ENCODE data around the gene MACC1.

The MACC1 gene

GRCh38 chr7:20249920-20250319 is 32.7 kb upstream of the MACC1 start:
- H3K27ac ChIP-seq (ENCODE audit: low read depth, low read length), result no peak overlapping the region
- H3K4me3 ChIP-seq (ENCODE audit: low read depth, low read length), result no peak overlapping the region
- no peak overlapping the region for H4K8ac ChIP-seq (ENCODE audit: low read depth, low read length)
- no CpG with 5 or more reads among the region's 1 CpG for WGBS (ENCODE audit: extremely low coverage, insufficient coverage, insufficient read length)
- no peak overlapping the region for H2BK120ac ChIP-seq (ENCODE audit: insufficient read depth, low read length, poor library complexity)
- no peak overlapping the region for H2BK12ac ChIP-seq (ENCODE audit: low read length)
- no peak overlapping the region for H2BK5ac ChIP-seq (ENCODE audit: low read depth, low read length, poor library complexity)
- H3K23ac ChIP-seq (ENCODE audit: low read length), result no peak overlapping the region
- no peaks in the 10 kb centered on the region for H3K4me1 ChIP-seq (ENCODE audit: control insufficient read depth in 1 of 2, insufficient read depth in 2 of 2, low read length in 2 of 2)
- no peak overlapping the region for H3K18ac ChIP-seq (ENCODE audit: low read length)
- no peak overlapping the region for H3K4ac ChIP-seq (ENCODE audit: low read depth, low read length)
- no peak overlapping the region for H3K9ac ChIP-seq (ENCODE audit: low read length)
- H3K79me1 ChIP-seq (ENCODE audit: low read length), result no peaks in the 10 kb centered on the region
- no peak overlapping the region for H2AK5ac ChIP-seq (ENCODE audit: low read length)
- H3K27me3 ChIP-seq (ENCODE audit: insufficient read depth, low read length), result no peaks in the 10 kb centered on the region
- no peaks in the 10 kb centered on the region for H3K79me2 ChIP-seq (ENCODE audit: control insufficient read depth, insufficient read depth, low read length, poor library complexity)
- no peak overlapping the region for H2AFZ ChIP-seq (ENCODE audit: insufficient read depth, low read length, poor library complexity)
- no peak overlapping the region for H3K14ac ChIP-seq (ENCODE audit: low read length)
- H3K36me3 ChIP-seq (ENCODE audit: control insufficient read depth in 1 of 2, insufficient read depth in 2 of 2, low read length in 2 of 2), result no peaks in the 10 kb centered on the region
- DNase-seq, result no peak
- H4K91ac ChIP-seq (ENCODE audit: low read depth, low read length), result no peak overlapping the region
- H4K12ac ChIP-seq (ENCODE audit: low read depth, low read length), result no peak overlapping the region
- no peaks in the 10 kb centered on the region for H3K9me3 ChIP-seq (ENCODE audit: insufficient read depth, low read depth, low read length)
- H3K4me2 ChIP-seq (ENCODE audit: low read length), result no peak overlapping the region

GRCh38 chr7:20249376-20249775 is 32.2 kb upstream of the MACC1 start:
- Histone ChIP-seq H3K9ac (ENCODE audit: low read length) (no peak overlapping the region), H3K4me1 (ENCODE audit: control insufficient read depth in 1 of 2, insufficient read depth in 2 of 2, low read length in 2 of 2) (no peaks in the 10 kb centered on the region), H3K27me3 (ENCODE audit: insufficient read depth, low read length) (no peaks in the 10 kb centered on the region), H3K23ac (ENCODE audit: low read length) (no peak overlapping the region), H3K9me3 (ENCODE audit: insufficient read depth, low read depth, low read length) (no peaks in the 10 kb centered on the region), H3K27ac (ENCODE audit: low read depth, low read length) (no peak overlapping the region), H3K36me3 (ENCODE audit: control insufficient read depth in 1 of 2, insufficient read depth in 2 of 2, low read length in 2 of 2) (no peaks in the 10 kb centered on the region), H3K18ac (ENCODE audit: low read length) (no peak overlapping the region), H2AFZ (ENCODE audit: insufficient read depth, low read length, poor library complexity) (no peak overlapping the region), H3K79me2 (ENCODE audit: control insufficient read depth, insufficient read depth, low read length, poor library complexity) (no peaks in the 10 kb centered on the region), H3K4me3 (ENCODE audit: low read depth, low read length) (no peak overlapping the region), H2BK5ac (ENCODE audit: low read depth, low read length, poor library complexity) (no peak overlapping the region), H3K4ac (ENCODE audit: low read depth, low read length) (no peak overlapping the region), H2BK12ac (ENCODE audit: low read length) (no peak overlapping the region), H3K14ac (ENCODE audit: low read length) (no peak overlapping the region), H4K8ac (ENCODE audit: low read depth, low read length) (no peak overlapping the region), H2BK120ac (ENCODE audit: insufficient read depth, low read length, poor library complexity) (no peak overlapping the region), H3K4me2 (ENCODE audit: low read length) (no peak overlapping the region), H4K91ac (ENCODE audit: low read depth, low read length) (no peak overlapping the region), H3K79me1 (ENCODE audit: low read length) (no peaks in the 10 kb centered on the region), H4K12ac (ENCODE audit: low read depth, low read length) (no peak overlapping the region), H2AK5ac (ENCODE audit: low read length) (no peak overlapping the region)
- DNase-seq, result no peak
- WGBS (ENCODE audit: extremely low coverage, insufficient coverage, insufficient read length), result no CpG with 5 or more reads among the region's 4 CpGs

GRCh38 chr7:20246236-20246635 is 29.1 kb upstream of the MACC1 start:
- no peaks in the 10 kb centered on the region for H3K9me3 ChIP-seq (ENCODE audit: insufficient read depth, low read depth, low read length)
- no peak overlapping the region for H2BK120ac ChIP-seq (ENCODE audit: insufficient read depth, low read length, poor library complexity)
- no peak overlapping the region for H3K4me3 ChIP-seq (ENCODE audit: low read depth, low read length)
- no peak overlapping the region for H3K23ac ChIP-seq (ENCODE audit: low read length)
- no peaks in the 10 kb centered on the region for H3K79me2 ChIP-seq (ENCODE audit: control insufficient read depth, insufficient read depth, low read length, poor library complexity)
- no peak overlapping the region for H3K4me2 ChIP-seq (ENCODE audit: low read length)
- no peak overlapping the region for H3K4ac ChIP-seq (ENCODE audit: low read depth, low read length)
- H4K8ac ChIP-seq (ENCODE audit: low read depth, low read length), result no peak overlapping the region
- no peaks in the 10 kb centered on the region for H3K36me3 ChIP-seq (ENCODE audit: control insufficient read depth in 1 of 2, insufficient read depth in 2 of 2, low read length in 2 of 2)
- H2BK5ac ChIP-seq (ENCODE audit: low read depth, low read length, poor library complexity), result no peak overlapping the region
- no peak for DNase-seq
- H2BK12ac ChIP-seq (ENCODE audit: low read length), result no peak overlapping the region
- H2AK5ac ChIP-seq (ENCODE audit: low read length), result no peak overlapping the region
- H3K14ac ChIP-seq (ENCODE audit: low read length), result no peak overlapping the region
- H3K18ac ChIP-seq (ENCODE audit: low read length), result no peak overlapping the region
- no peak overlapping the region for H3K27ac ChIP-seq (ENCODE audit: low read depth, low read length)
- H4K12ac ChIP-seq (ENCODE audit: low read depth, low read length), result no peak overlapping the region
- no peak overlapping the region for H4K91ac ChIP-seq (ENCODE audit: low read depth, low read length)
- no peaks in the 10 kb centered on the region for H3K27me3 ChIP-seq (ENCODE audit: insufficient read depth, low read length)
- H3K9ac ChIP-seq (ENCODE audit: low read length), result no peak overlapping the region
- peaks cover 0 to 2% of the 10 kb centered on the region in 2 experiments for H3K4me1 ChIP-seq (ENCODE audit: control insufficient read depth in 1 of 2, insufficient read depth in 2 of 2, low read length in 2 of 2)
- H2AFZ ChIP-seq (ENCODE audit: insufficient read depth, low read length, poor library complexity), result no peak overlapping the region
- WGBS (ENCODE audit: extremely low coverage, insufficient coverage, insufficient read length), result no CpG with 5 or more reads among the region's 5 CpGs
- H3K79me1 ChIP-seq (ENCODE audit: low read length), result peaks cover 2% of the 10 kb centered on the region

- H4K8ac ChIP-seq (ENCODE audit: low read depth, low read length), result no peak overlapping the region
- H2BK5ac ChIP-seq (ENCODE audit: low read depth, low read length, poor library complexity), result no peak overlapping the region
- H3K4me3 ChIP-seq (ENCODE audit: low read depth, low read length), result no peak overlapping the region
- no peaks in the 10 kb centered on the region for H3K36me3 ChIP-seq (ENCODE audit: control insufficient read depth in 1 of 2, insufficient read depth in 2 of 2, low read length in 2 of 2)
- no peak overlapping the region for H2BK120ac ChIP-seq (ENCODE audit: insufficient read depth, low read length, poor library complexity)
- no peaks in the 10 kb centered on the region for H3K9me3 ChIP-seq (ENCODE audit: insufficient read depth, low read depth, low read length)
- DNase-seq, result no peak
- H3K79me1 ChIP-seq (ENCODE audit: low read length), result peaks cover 2% of the 10 kb centered on the region
- no peak overlapping the region for H3K4me2 ChIP-seq (ENCODE audit: low read length)
- H3K18ac ChIP-seq (ENCODE audit: low read length), result no peak overlapping the region
- H3K9ac ChIP-seq (ENCODE audit: low read length), result no peak overlapping the region
- H4K91ac ChIP-seq (ENCODE audit: low read depth, low read length), result no peak overlapping the region
- H3K4ac ChIP-seq (ENCODE audit: low read depth, low read length), result no peak overlapping the region
- H3K14ac ChIP-seq (ENCODE audit: low read length), result no peak overlapping the region
- no peak overlapping the region for H2AFZ ChIP-seq (ENCODE audit: insufficient read depth, low read length, poor library complexity)
- WGBS (ENCODE audit: extremely low coverage, insufficient coverage, insufficient read length), result no CpG with 5 or more reads among the region's 3 CpGs
- H2AK5ac ChIP-seq (ENCODE audit: low read length), result no peak overlapping the region
- H4K12ac ChIP-seq (ENCODE audit: low read depth, low read length), result no peak overlapping the region
- H3K27me3 ChIP-seq (ENCODE audit: insufficient read depth, low read length), result no peaks in the 10 kb centered on the region
- H2BK12ac ChIP-seq (ENCODE audit: low read length), result no peak overlapping the region
- H3K4me1 ChIP-seq (ENCODE audit: control insufficient read depth in 1 of 2, insufficient read depth in 2 of 2, low read length in 2 of 2), result peaks cover 0 to 2% of the 10 kb centered on the region in 2 experiments
- no peak overlapping the region for H3K23ac ChIP-seq (ENCODE audit: low read length)
- H3K27ac ChIP-seq (ENCODE audit: low read depth, low read length), result no peak overlapping the region
- no peaks in the 10 kb centered on the region for H3K79me2 ChIP-seq (ENCODE audit: control insufficient read depth, insufficient read depth, low read length, poor library complexity)
Measured at GRCh38 chr7:20244334-20245120, 27.3 kb upstream of the MACC1 start.
